ENCODE data around the gene COQ8B.
"Not testable (repeated sequence)": the region's sequence is repeated elsewhere in the genome, so short reads cannot be mapped to it uniquely, and the experiment has no call there.

The COQ8B gene

GRCh38 chr19:40716482-40717324, at the start of gene COQ8B, which contains the start of gene ITPKC:
TSS of gene COQ8B (minus strand) at chr19:40716886. CDS start at chr19:40714632, 2,254 bp downstream.
TSS of gene ITPKC (plus strand) at chr19:40717112. CDS start at chr19:40717136, 24 bp downstream.
- DNase-seq (ENCODE audit: low read depth, low spot score): peak; percentile 89

GRCh38 chr19:40766385-40766784, 49.7 kb upstream of the COQ8B start:
- DNase-seq (ENCODE audit: low read depth, low spot score): not testable (repeated sequence)

GRCh38 chr19:40763963-40764362, 47.3 kb upstream of the COQ8B start:
- DNase-seq (ENCODE audit: low read depth, low spot score): no peak

GRCh38 chr19:40763526-40763925, 46.8 kb upstream of the COQ8B start:
- no peak for DNase-seq (ENCODE audit: low read depth, low spot score)

GRCh38 chr19:40762754-40763470, 46.2 kb upstream of the COQ8B start:
- DNase-seq (ENCODE audit: low read depth, low spot score): no peak

- DNase-seq (ENCODE audit: low read depth, low spot score): no peak
Observed at GRCh38 chr19:40759352-40759751, 42.7 kb upstream of the COQ8B start.

- no peak for DNase-seq (ENCODE audit: low read depth, low spot score)
Observed at GRCh38 chr19:40758491-40758890, 41.8 kb upstream of the COQ8B start.

- DNase-seq (ENCODE audit: low read depth, low spot score): no peak
Observed at GRCh38 chr19:40756502-40757110, 39.9 kb upstream of the COQ8B start.

- DNase-seq (ENCODE audit: low read depth, low spot score): no peak
Observed at GRCh38 chr19:40755791-40756190, 39.1 kb upstream of the COQ8B start.

- DNase-seq (ENCODE audit: low read depth, low spot score): no peak
Observed at GRCh38 chr19:40755248-40755624, 38.5 kb upstream of the COQ8B start.

- DNase-seq (ENCODE audit: low read depth, low spot score): no peak
Observed at GRCh38 chr19:40754611-40755247, 38.0 kb upstream of the COQ8B start.

GRCh38 chr19:40752257-40752781, 35.6 kb upstream of the COQ8B start:
- DNase-seq (ENCODE audit: low read depth, low spot score): no peak

GRCh38 chr19:40750874-40751537, 34.3 kb upstream of the COQ8B start, which contains the start of gene SNRPA:
TSS of gene SNRPA (plus strand) at chr19:40751203. CDS start at chr19:40751409, 206 bp downstream.
- peak; percentile 91 for DNase-seq (ENCODE audit: low read depth, low spot score)

GRCh38 chr19:40750058-40750873, 33.6 kb upstream of the COQ8B start, which contains the start of gene ACTMAP:
TSS of gene ACTMAP (minus strand) at chr19:40750477. CDS start at chr19:40749803, 674 bp downstream.
- DNase-seq (ENCODE audit: low read depth, low spot score): peak; percentile 98

GRCh38 chr19:40747536-40747935, 30.9 kb upstream of the COQ8B start:
- no peak for DNase-seq (ENCODE audit: low read depth, low spot score)

GRCh38 chr19:40745402-40745780, 28.7 kb upstream of the COQ8B start:
- no peak for DNase-seq (ENCODE audit: low read depth, low spot score)

GRCh38 chr19:40744554-40745401, 28.1 kb upstream of the COQ8B start:
- no peak for DNase-seq (ENCODE audit: low read depth, low spot score)

- DNase-seq (ENCODE audit: low read depth, low spot score): no peak
Observed at GRCh38 chr19:40743926-40744325, 27.2 kb upstream of the COQ8B start.

GRCh38 chr19:40742886-40743285, 26.2 kb upstream of the COQ8B start:
- DNase-seq (ENCODE audit: low read depth, low spot score): no peak
